Panc1 (cell line): Measurements from ENCODE around the gene PCDH15. TPM values are rescaled to one million over a fixed set of nuclear protein-coding genes. Genes with fewer than 3 reads are reported as not detected.

Source experiments
- ATAC-seq: fragments of 200-7000 bp; cut with Tn5 transposase; 2 replicates; pipeline ENCODE4 v1.9.1; 2020; ENCODE audit warnings: mild to moderate bottlenecking, moderate library complexity
- BruUV-seq: library from RNA; stranded (reverse); fragments of 400-500 nt; replicated peaks from 2 replicates; lab custom pipeline; 2021; lab: Mats Ljungman, UMichigan
- CTCF ChIA-PET: fragments of 300-600 bp; sonication (Branson Sonifier 250); formaldehyde crosslinking; loops from one replicate; lab custom pipeline; 2022; ENCODE audit warnings: antibody characterized with exemption; lab: Charles Lee
- POLR2A ChIA-PET: fragments of 300-600 bp; sonication (Branson Sonifier 250); formaldehyde crosslinking; loops from one replicate; lab custom pipeline; 2022; ENCODE audit warnings: antibody characterized with exemption; lab: Charles Lee
- DNase-seq: peaks from one replicate; pipeline ENCODE4 v3.0.0-alpha.2; 2010; ENCODE audit warnings: low read depth, low spot score
- H3K27ac ChIP-seq: 2 replicates; pipeline ENCODE4 v1.5.1; 2011; ENCODE audit warnings: mild to moderate bottlenecking, low read length, inconsistent platforms
- H3K27me3 ChIP-seq: fragments of 200-500 bp; sonication (Bioruptor generic); 2 replicates; pipeline ENCODE4 v1.6.0; 2014; ENCODE audit warnings: low read length, inconsistent platforms; ENCODE audit not compliant: control insufficient read depth, insufficient read depth
- H3K36me3 ChIP-seq: fragments of 200-500 bp; sonication (Bioruptor generic); 2 replicates; pipeline ENCODE4 v1.5.1; 2014; ENCODE audit warnings: inconsistent platforms, mild to moderate bottlenecking, low read length, moderate library complexity; ENCODE audit not compliant: control insufficient read depth, insufficient read depth
- H3K4me1 ChIP-seq: 2 replicates; pipeline ENCODE4 v1.5.1; 2011; ENCODE audit warnings: inconsistent platforms, mild to moderate bottlenecking, low read length, moderate library complexity; ENCODE audit not compliant: control insufficient read depth, insufficient read depth
- H3K4me3 ChIP-seq, 2 experiments: 2 replicates each; pipeline ENCODE4 v1.5.1; 2011 to 2012; ENCODE audit warnings: low read depth in 2 of 2, low read length in 2 of 2, mild to moderate bottlenecking in 2 of 2, inconsistent platforms in 1 of 2, moderate library complexity in 1 of 2
- H3K9me3 ChIP-seq: fragments of 200-500 bp; sonication (Bioruptor generic); 2 replicates; pipeline ENCODE4 v1.5.1; 2014; ENCODE audit warnings: low read depth, mild to moderate bottlenecking, inconsistent platforms, low read length, moderate library complexity; ENCODE audit not compliant: control insufficient read depth, insufficient read depth
- POLR2AphosphoS5 ChIP-seq: IDR thresholded peaks from 2 replicates; pipeline ENCODE4 v1.6.1; 2012; ENCODE audit warnings: mild to moderate bottlenecking, low read depth, low read length, moderate library complexity
- REST ChIP-seq, 2 experiments: IDR thresholded peaks; 2 replicates each; pipeline ENCODE4 v1.6.1; 2011 to 2012; ENCODE audit warnings: low read depth in 2 of 2, control low read depth in 1 of 2, low read length in 1 of 2, mild to moderate bottlenecking in 1 of 2, moderate library complexity in 1 of 2; ENCODE audit not compliant: insufficient read depth in 1 of 2
- SIN3A ChIP-seq: IDR thresholded peaks from 2 replicates; pipeline ENCODE4 v1.6.1; 2012; ENCODE audit warnings: low read depth, mild to moderate bottlenecking, low read length, moderate library complexity, borderline replicate concordance; ENCODE audit not compliant: insufficient read depth
- TCF7L2 ChIP-seq: IDR thresholded peaks from 2 replicates; pipeline ENCODE4 v1.6.1; 2011; ENCODE audit warnings: mild to moderate bottlenecking, low read depth, low read length, inconsistent platforms
- in situ Hi-C: cut with HindIII; loops from 2 replicates; pipeline ENCODE4 v1.10.0; 2016; ENCODE audit warnings: low sequenced_read_pairs, low pct_unique_long_range_greater_than_20kb
- intact Hi-C: fragments of 100-400 bp; cut with micrococcal nuclease; formaldehyde crosslinking; loops from one replicate; pipeline ENCODE4 v1.10.0; 2022; ENCODE audit not compliant: unreplicated experiment
- total RNA-seq: library from RNA; stranded (reverse); gene quantifications from one replicate; pipeline ENCODE4 v1.2.1, GENCODE V29; 2021; ENCODE audit not compliant: unreplicated experiment
- TF ChIP-seq, protein P1 (sequence below): fragments of 450-650 bp; IDR thresholded peaks from 2 replicates; pipeline ENCODE4 v1.5.1; 2017; ENCODE audit warnings: mild to moderate bottlenecking

PCDH15 gene
- total RNA-seq, 1 experiment from 2014 or later = 0.18 TPM

- ATAC-seq = no peak
- no peaks in the 10 kb centered on the region for H3K4me1 ChIP-seq
- in situ Hi-C loops (no loop called here), intact Hi-C loops (no loop called here)
- H3K27ac ChIP-seq = no peak overlapping the region
- H3K9me3 ChIP-seq = no peaks in the 10 kb centered on the region
- no peaks in the 10 kb centered on the region for H3K27me3 ChIP-seq
- no peaks in the 10 kb centered on the region for H3K36me3 ChIP-seq
- H3K4me3 ChIP-seq = no peak overlapping the region
- ChIA-PET CTCF (no interaction called here), POLR2A (no interaction called here)
- no peak for DNase-seq
- TF ChIP-seq POLR2AphosphoS5 (no peak), REST (IDR thresholded peaks at IDR 0.05; ENCODE audit: insufficient read depth in 1 of 2, low read depth in 2 of 2, low read length in 1 of 2) (no peak), TCF7L2 (no peak), SIN3A (no peak)
- TF ChIP-seq, protein P1, sequence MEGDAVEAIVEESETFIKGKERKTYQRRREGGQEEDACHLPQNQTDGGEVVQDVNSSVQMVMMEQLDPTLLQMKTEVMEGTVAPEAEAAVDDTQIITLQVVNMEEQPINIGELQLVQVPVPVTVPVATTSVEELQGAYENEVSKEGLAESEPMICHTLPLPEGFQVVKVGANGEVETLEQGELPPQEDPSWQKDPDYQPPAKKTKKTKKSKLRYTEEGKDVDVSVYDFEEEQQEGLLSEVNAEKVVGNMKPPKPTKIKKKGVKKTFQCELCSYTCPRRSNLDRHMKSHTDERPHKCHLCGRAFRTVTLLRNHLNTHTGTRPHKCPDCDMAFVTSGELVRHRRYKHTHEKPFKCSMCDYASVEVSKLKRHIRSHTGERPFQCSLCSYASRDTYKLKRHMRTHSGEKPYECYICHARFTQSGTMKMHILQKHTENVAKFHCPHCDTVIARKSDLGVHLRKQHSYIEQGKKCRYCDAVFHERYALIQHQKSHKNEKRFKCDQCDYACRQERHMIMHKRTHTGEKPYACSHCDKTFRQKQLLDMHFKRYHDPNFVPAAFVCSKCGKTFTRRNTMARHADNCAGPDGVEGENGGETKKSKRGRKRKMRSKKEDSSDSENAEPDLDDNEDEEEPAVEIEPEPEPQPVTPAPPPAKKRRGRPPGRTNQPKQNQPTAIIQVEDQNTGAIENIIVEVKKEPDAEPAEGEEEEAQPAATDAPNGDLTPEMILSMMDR = no peak
- BruUV-seq = no TSS peak
These were observed 901.4 kb downstream of the PCDH15 start for GRCh38 chr10:53899463-53900160.

GRCh38 chr10:53898532-53898931, 902.5 kb downstream of the PCDH15 start:
- ChIA-PET POLR2A (no interaction called here), CTCF (no interaction called here)
- Histone ChIP-seq H3K36me3 (no peaks in the 10 kb centered on the region), H3K9me3 (no peaks in the 10 kb centered on the region), H3K27me3 (no peaks in the 10 kb centered on the region), H3K4me1 (no peaks in the 10 kb centered on the region), H3K27ac (no peak overlapping the region), H3K4me3 (no peak overlapping the region)
- BruUV-seq = no TSS peak
- DNase-seq (no peak), ATAC-seq (no peak)
- in situ Hi-C loops (no loop called here), intact Hi-C loops (no loop called here)
- TF ChIP-seq TCF7L2 (no peak), SIN3A (no peak), REST (IDR thresholded peaks at IDR 0.05; ENCODE audit: insufficient read depth in 1 of 2, low read depth in 2 of 2, low read length in 1 of 2) (no peak), POLR2AphosphoS5 (no peak)
- TF ChIP-seq, protein P1 = no peak
